H9 (cell line): ENCODE measurements around the gene TMED8. TPM values are rescaled to one million over a fixed set of nuclear protein-coding genes. Genes with fewer than 3 reads are reported as not detected.

ENCODE experiments used
- DNase-seq: peaks from one replicate; pipeline ENCODE4 v3.0.0-alpha.2; 2017
- H2AFZ ChIP-seq: one replicate; pipeline ENCODE4 v1.6.1; 2013; ENCODE audit warnings: mild to moderate bottlenecking, low read length, control low read depth, moderate library complexity
- H2AK5ac ChIP-seq: 2 replicates; pipeline ENCODE4 v1.6.1; 2013; ENCODE audit warnings: low read length, control low read depth, mixed read lengths; ENCODE audit not compliant: insufficient read length
- H2BK120ac ChIP-seq: one replicate; pipeline ENCODE4 v1.6.1; 2013; ENCODE audit warnings: low read depth, mild to moderate bottlenecking, low read length, control low read depth, inconsistent platforms; ENCODE audit not compliant: poor library complexity, severe bottlenecking
- H2BK12ac ChIP-seq: 2 replicates; pipeline ENCODE4 v1.6.1; 2013; ENCODE audit warnings: low read length, control low read depth, mixed read lengths, low read depth; ENCODE audit not compliant: insufficient read length
- H2BK15ac ChIP-seq: 2 replicates; pipeline ENCODE4 v1.6.1; 2013; ENCODE audit warnings: low read depth, low read length, control low read depth
- H2BK20ac ChIP-seq: one replicate; pipeline ENCODE4 v1.6.1; 2013; ENCODE audit warnings: low read depth, mild to moderate bottlenecking, low read length, control low read depth, inconsistent platforms; ENCODE audit not compliant: poor library complexity, severe bottlenecking
- H2BK5ac ChIP-seq: 2 replicates; pipeline ENCODE4 v1.6.1; 2013; ENCODE audit warnings: low read length, control low read depth, mixed read lengths; ENCODE audit not compliant: insufficient read length
- H3K14ac ChIP-seq: 2 replicates; pipeline ENCODE4 v1.6.1; 2013; ENCODE audit warnings: low read length, control low read depth; ENCODE audit not compliant: insufficient read depth
- H3K18ac ChIP-seq: 2 replicates; pipeline ENCODE4 v1.6.1; 2013; ENCODE audit warnings: low read depth, mild to moderate bottlenecking, mixed read lengths, low read length, control low read depth; ENCODE audit not compliant: insufficient read length
- H3K23ac ChIP-seq: 2 replicates; pipeline ENCODE4 v1.6.1; 2013; ENCODE audit warnings: low read length, control low read depth, mixed read lengths, low read depth; ENCODE audit not compliant: insufficient read length
- H3K23me2 ChIP-seq: 2 replicates; pipeline ENCODE4 v1.6.1; 2013; ENCODE audit warnings: low read depth, mild to moderate bottlenecking, mixed read lengths, low read length, control low read depth; ENCODE audit not compliant: insufficient read length, poor library complexity, severe bottlenecking
- H3K27ac ChIP-seq: 2 replicates; pipeline ENCODE4 v1.5.1; 2013; ENCODE audit warnings: low read length, control low read depth, mixed read lengths, low read depth; ENCODE audit not compliant: insufficient read length
- H3K27me3 ChIP-seq: 2 replicates; pipeline ENCODE4 v1.6.1; 2013; ENCODE audit warnings: low read length, control low read depth, inconsistent platforms; ENCODE audit not compliant: insufficient read depth
- H3K4ac ChIP-seq: 2 replicates; pipeline ENCODE4 v1.6.1; 2013; ENCODE audit warnings: low read depth, mild to moderate bottlenecking, control low read depth, inconsistent platforms, low read length, moderate library complexity
- H3K4me1 ChIP-seq: 2 replicates; pipeline ENCODE4 v1.6.1; 2013; ENCODE audit warnings: low read length, control low read depth, inconsistent platforms; ENCODE audit not compliant: insufficient read depth
- H3K4me2 ChIP-seq: 2 replicates; pipeline ENCODE4 v1.6.1; 2013; ENCODE audit warnings: low read length, control low read depth, mixed read lengths; ENCODE audit not compliant: insufficient read length, insufficient read depth
- H3K56ac ChIP-seq: 2 replicates; pipeline ENCODE4 v1.6.1; 2013; ENCODE audit warnings: low read depth, mild to moderate bottlenecking, mixed read lengths, low read length, control low read depth; ENCODE audit not compliant: insufficient read length
- H3K79me1 ChIP-seq: 2 replicates; pipeline ENCODE4 v1.6.1; 2013; ENCODE audit warnings: low read depth, mild to moderate bottlenecking, moderate library complexity, low read length, control low read depth, inconsistent platforms; ENCODE audit not compliant: insufficient read depth, poor library complexity, severe bottlenecking
- H3K79me2 ChIP-seq: 2 replicates; pipeline ENCODE4 v1.6.1; 2013; ENCODE audit warnings: low read length, control low read depth, inconsistent platforms; ENCODE audit not compliant: insufficient read depth
- H3K9ac ChIP-seq: 2 replicates; pipeline ENCODE4 v1.6.1; 2013; ENCODE audit warnings: low read length, control low read depth, mixed read lengths; ENCODE audit not compliant: insufficient read length; ENCODE audit errors: extremely low read depth
- H3K9me3 ChIP-seq: one replicate; pipeline ENCODE4 v1.6.1; 2013; ENCODE audit warnings: low read depth, low read length, inconsistent platforms; ENCODE audit not compliant: control insufficient read depth
- H3T11ph ChIP-seq: one replicate; pipeline ENCODE4 v1.6.1; 2013; ENCODE audit warnings: mild to moderate bottlenecking, low read length, control low read depth, inconsistent platforms
- H4K20me1 ChIP-seq: one replicate; pipeline ENCODE4 v1.6.1; 2013; ENCODE audit not compliant: control insufficient read depth, insufficient read length, insufficient read depth
- H4K5ac ChIP-seq: 2 replicates; pipeline ENCODE4 v1.6.1; 2013; ENCODE audit warnings: low read depth, mild to moderate bottlenecking, mixed read lengths, low read length, control low read depth; ENCODE audit not compliant: insufficient read length
- H4K8ac ChIP-seq: replicated peaks from 2 replicates; pipeline ENCODE4 v1.6.1; 2013; ENCODE audit warnings: low read length, control low read depth, mixed read lengths, low read depth; ENCODE audit not compliant: insufficient read length
- H4K91ac ChIP-seq: 2 replicates; pipeline ENCODE4 v1.6.1; 2013; ENCODE audit warnings: low read depth, mild to moderate bottlenecking, moderate library complexity, mixed read lengths, low read length, control low read depth; ENCODE audit not compliant: insufficient read length
- H3K27ac Mint-ChIP-seq, 3 experiments: 2 replicates in 2 of 3; 3 replicates in 1 of 3; pipeline ENCODE4 v1.8.0; 2020 to 2021; ENCODE audit warnings: mixed read lengths in 3 of 3, mild to moderate bottlenecking in 1 of 3, moderate library complexity in 1 of 3
- H3K27me3 Mint-ChIP-seq: 2 replicates; pipeline ENCODE4 v1.8.0; 2021; ENCODE audit warnings: low read depth, mild to moderate bottlenecking, moderate library complexity, mixed read lengths
- H3K36me3 Mint-ChIP-seq, 3 experiments: 2 replicates in 2 of 3; 3 replicates in 1 of 3; pipeline ENCODE4 v1.8.0; 2020 to 2021; ENCODE audit warnings: low read depth in 3 of 3, mixed read lengths in 3 of 3; ENCODE audit not compliant: insufficient read depth in 1 of 3
- H3K4me1 Mint-ChIP-seq, 2 experiments: 2 replicates each; pipeline ENCODE4 v1.8.0; 2020; ENCODE audit warnings: mixed read lengths in 2 of 2
- H3K4me3 Mint-ChIP-seq, 2 experiments: 2 replicates in 1 of 2; 3 replicates in 1 of 2; pipeline ENCODE4 v1.8.0; 2020 to 2021; ENCODE audit warnings: mild to moderate bottlenecking in 2 of 2, mixed read lengths in 2 of 2, moderate library complexity in 1 of 2
- H3K9me3 Mint-ChIP-seq, 2 experiments: 2 replicates in 1 of 2; 3 replicates in 1 of 2; pipeline ENCODE4 v1.8.0; 2020; ENCODE audit warnings: mild to moderate bottlenecking in 2 of 2, mixed read lengths in 2 of 2, moderate library complexity in 1 of 2
- CTCF ChIP-seq: fragments of 200-600 bp; sonication (generic); conservative IDR thresholded peaks from 3 replicates; pipeline ENCODE4 v1.8.0; 2021; ENCODE audit warnings: antibody characterized with exemption, mild to moderate bottlenecking
- WGBS: extraction: QIAGEN DNeasy Blood & Tissue Kit; methylation state at CpG from one replicate; pipeline ENCODE4 v1.1.7; 2013; ENCODE audit warnings: missing lambda C conversion rate, low lambda C conversion rate, mixed read lengths; ENCODE audit not compliant: insufficient read length; ENCODE audit errors: extremely low coverage; 5-methylcytosine and 5-hydroxymethylcytosine counted together
- total RNA-seq: library from RNA; stranded (reverse); gene quantifications from 2 replicates; pipeline ENCODE4 v1.2.1, GENCODE V29; 2021

The TMED8 gene
- total RNA-seq, 1 experiment from 2014 or later: 9.5 TPM

DNA sequence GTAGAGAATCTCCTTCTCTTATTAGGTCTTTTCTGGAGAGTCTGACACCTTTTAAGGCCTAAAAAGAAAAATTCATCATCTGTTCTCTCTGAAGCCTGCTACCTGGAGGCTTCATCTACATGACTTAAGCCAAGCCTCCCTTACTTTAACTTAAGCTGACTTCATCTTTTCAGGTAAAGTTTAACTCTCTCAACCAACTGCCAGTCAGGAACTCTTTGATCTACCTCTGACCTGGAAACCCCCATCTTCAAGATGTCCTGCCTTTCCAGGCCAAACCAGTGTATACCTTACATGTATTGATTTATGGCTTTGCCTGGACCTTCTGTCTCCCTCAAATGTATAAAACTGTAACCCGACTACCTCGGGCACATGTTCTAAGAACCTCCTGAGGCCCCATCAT lies 38.6 kb downstream of the TMED8 start:
- H3K27me3 ChIP-seq: no peaks in the 10 kb centered on the region
- DNase-seq: no peak
- H3K4ac ChIP-seq: no peak overlapping the region
- H2BK12ac ChIP-seq: no peak overlapping the region
- H2AK5ac ChIP-seq: no peak overlapping the region
- no peak overlapping the region for H2BK15ac ChIP-seq
- no peak overlapping the region for H2BK20ac ChIP-seq
- no peak overlapping the region for H2BK5ac ChIP-seq
- no peak overlapping the region for H4K5ac ChIP-seq
- no peaks in the 10 kb centered on the region for H3K9me3 Mint-ChIP-seq
- H3K79me1 ChIP-seq: no peaks in the 10 kb centered on the region
- H3K23ac ChIP-seq: no peak overlapping the region
- no peak overlapping the region for H3T11ph ChIP-seq
- no peaks in the 10 kb centered on the region for H4K20me1 ChIP-seq
- no peaks in the 10 kb centered on the region for H3K27me3 Mint-ChIP-seq
- H4K8ac ChIP-seq: no peak overlapping the region
- H3K79me2 ChIP-seq: no peaks in the 10 kb centered on the region
- peak overlapping the region; percentile 66 for H3K18ac ChIP-seq
- no peaks in the 10 kb centered on the region for H3K23me2 ChIP-seq
- no peak overlapping the region for H3K9ac ChIP-seq
- H3K4me2 ChIP-seq: peak overlapping the region; percentile 12
- no peak overlapping the region for H3K14ac ChIP-seq
- peak overlapping the region; percentile 19 to 25; a peak in 2 of 5 replicates for H3K4me3 Mint-ChIP-seq
- no peak for TF ChIP-seq CTCF
- peaks cover 65 to 75% of the 10 kb centered on the region in 2 experiments for H3K4me1 Mint-ChIP-seq
- WGBS: no CpG with 5 or more reads among the region's 2 CpGs
- no peak overlapping the region for H2AFZ ChIP-seq
- H4K91ac ChIP-seq: no peak overlapping the region
- no peak overlapping the region for H3K27ac ChIP-seq
- peak overlapping the region; percentile 60 to 99 (median 62); a peak in 6 of 7 replicates for H3K27ac Mint-ChIP-seq
- peaks cover 12% of the 10 kb centered on the region; the same call in 1 of the 2 replicates for H3K4me1 ChIP-seq
- H3K36me3 Mint-ChIP-seq: peaks cover 17 to 28% (median 20%) of the 10 kb centered on the region in 3 experiments
- H2BK120ac ChIP-seq: no peak overlapping the region
- H3K9me3 ChIP-seq: no peaks in the 10 kb centered on the region
- H3K56ac ChIP-seq: no peak overlapping the region
